SK-N-DZ (cell line): ENCODE results near the gene CELSR1.

ENCODE experiments used
- DNase-seq: peaks from one replicate; pipeline ENCODE4 v3.0.0-alpha.2; 2015; ENCODE audit warnings: low spot score

CELSR1 gene

DNA sequence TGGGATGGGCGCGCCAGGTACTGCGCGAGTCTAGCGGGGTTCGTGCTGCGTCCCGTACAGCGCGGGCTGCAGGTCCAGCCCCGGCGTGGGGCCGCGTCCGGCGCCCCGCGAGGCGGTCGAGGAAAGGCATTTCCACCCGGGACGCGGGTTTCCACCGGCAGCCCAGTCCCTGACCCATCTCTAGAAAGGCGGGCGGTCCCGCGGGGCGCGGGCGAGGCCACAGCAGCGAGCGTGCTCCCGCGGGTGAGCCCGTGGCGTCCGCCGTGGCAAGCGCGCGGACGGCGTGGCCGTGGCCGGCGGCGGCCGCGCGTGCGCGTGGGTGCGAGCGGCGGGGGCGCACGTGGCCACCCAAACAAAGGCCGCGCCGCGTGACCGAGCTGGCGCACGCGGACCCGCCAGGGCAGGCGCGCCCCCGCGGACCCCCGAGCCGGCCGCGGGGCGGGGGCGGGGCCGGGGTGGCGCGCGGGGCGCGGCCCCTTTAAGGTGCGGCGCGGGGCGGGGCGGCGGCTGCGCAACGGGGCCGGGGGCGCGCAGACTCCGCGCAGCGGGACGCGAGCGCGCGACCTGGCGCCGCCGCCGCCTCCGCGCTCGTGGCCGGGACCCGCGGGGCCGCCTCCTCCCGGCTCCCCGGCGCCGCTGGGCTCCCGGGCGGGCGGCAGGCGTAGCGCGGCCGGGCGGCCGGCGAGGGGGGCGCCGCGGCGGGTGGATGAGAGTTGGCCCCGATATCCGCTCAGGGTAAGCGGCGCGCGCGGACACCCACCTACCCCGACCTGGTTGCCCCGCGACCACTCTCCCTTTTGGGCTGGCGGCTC, 39.3 kb upstream of the CELSR1 start:
- DNase-seq = no peak

DNA sequence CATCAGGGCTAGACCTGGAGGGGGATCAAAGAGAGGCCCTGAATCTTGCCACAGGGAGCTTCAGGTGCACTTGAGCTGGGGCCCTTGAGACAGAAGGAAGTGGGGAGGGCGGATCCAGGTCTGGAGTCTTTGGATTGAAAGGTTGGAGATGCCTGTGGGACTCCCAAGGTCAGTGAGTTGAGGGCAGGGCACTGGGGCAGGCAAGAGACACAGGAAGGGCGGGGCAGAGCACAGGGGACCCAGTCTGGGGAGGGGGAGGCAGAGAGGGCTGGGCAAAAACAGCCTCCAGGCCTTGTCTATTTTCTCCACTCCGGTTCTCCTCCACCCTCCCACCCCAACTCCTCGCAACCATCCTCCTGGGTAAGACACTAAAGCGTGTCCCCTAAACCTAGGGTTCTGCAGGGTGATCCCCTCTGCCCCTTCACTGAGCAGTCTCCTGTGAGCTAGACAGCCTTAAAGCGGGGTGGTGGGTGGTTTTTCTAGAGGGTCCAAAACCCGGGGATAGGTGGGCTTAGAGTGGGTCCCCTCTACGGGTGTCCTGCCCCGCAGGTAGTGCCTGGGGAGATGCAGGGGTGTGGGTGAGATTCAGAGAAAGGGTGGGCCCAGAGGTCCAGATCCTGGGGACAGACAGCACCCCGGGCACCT, 38.6 kb upstream of the CELSR1 start:
- no peak for DNase-seq

DNA sequence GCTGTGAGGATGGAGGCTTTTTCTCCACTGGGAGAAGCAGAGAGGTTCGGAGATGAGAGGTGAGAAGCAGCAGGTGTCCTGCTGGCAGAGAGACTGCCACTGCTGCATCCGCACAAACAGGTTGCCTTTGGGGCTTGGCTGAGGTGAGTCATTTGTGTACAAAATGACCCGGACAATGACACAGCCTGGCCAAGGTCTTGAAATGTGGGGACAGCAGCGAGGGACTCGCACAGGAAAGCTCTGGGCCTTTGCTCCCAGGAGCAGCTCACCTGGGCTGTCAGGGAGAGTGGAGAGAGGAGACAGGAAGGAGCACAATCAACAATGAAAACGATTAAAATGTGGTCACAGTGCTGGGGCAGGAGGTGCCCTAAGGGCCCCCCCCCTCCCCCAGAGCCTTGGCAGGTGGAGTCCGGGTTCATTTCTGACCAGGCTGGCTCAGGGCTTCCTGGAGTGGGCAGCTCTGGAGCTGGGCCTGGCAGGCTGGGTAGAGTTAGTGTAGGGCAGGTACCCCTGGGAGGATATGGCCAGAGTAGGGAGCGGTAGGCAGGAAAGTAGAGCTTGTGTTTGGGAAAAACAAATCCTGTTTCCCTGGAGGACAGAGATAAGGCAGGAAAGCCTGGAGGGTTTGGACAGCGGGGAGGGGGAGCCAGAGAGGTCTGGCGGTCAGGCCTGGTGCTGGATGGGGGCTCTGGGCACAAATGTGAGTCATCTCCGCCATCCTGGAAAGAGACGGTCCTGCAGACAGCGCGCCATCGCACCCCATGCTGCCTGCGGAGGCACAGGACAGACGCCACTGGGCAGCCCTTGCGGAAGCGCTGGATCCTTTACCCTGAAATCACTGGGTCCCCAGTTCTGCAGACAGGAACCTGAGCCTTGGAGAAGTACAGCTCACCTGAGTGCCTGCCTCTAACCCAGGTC, 37.8 kb upstream of the CELSR1 start:
- no peak for DNase-seq

DNA sequence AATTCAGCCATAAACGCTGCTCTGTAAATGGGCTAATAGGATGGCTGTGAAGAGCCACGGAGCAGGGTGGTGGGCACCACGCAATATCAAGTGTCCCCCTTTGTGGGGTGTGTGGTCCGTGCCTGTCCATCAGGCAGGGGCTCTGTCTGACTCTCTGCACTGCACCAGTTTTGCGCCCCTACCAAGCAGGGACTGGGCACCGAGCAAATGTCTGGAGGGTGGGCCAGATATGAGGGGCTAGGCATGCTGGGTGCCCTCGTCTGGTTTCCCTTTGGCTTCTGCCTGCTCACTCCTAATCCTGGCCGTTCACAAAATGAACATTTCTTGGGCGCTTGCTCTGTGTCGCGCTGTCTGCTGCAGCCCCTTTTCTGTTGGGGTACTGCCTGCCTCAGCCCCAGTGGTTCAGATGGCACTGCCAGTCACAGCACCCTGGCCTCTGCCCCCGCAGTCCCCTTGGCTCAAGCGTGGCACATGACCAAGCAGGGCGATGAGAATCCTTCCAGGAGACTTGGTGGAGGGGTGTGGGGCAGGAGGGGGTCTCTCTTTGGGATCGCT, 37.1 kb upstream of the CELSR1 start:
- DNase-seq = no peak

DNA sequence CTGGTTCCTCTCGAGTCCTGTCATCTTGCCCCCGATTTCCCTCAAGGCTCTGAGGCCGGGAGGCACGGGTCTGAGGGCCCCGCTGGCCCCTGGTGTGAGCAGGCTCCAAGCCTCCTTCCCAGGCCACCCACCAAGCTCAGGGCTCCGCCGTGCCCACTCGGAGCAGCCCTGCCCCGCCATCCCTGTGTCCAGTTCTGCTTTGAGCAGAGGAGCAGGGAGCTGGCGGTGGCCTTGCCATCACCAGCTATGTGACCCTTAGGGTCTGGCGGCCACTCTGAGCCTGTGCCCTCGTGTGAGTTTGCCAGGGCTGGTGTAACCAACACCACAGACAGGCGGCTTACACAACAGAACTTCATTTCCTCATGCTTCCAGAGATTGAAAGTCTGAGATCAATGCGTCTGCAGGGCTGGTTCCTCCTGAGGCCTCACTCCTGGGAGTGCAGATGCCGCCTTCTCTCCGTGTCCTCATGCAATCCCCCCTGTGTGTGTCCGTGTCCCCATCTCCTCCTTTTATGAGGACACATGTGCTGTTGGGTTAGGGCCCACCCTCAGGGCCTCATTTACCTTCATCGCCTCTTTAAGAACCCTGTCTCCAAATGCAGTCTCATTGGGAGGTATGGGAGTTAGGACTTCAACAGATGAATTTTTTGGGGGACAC, 36.5 kb upstream of the CELSR1 start:
- no peak for DNase-seq

DNA sequence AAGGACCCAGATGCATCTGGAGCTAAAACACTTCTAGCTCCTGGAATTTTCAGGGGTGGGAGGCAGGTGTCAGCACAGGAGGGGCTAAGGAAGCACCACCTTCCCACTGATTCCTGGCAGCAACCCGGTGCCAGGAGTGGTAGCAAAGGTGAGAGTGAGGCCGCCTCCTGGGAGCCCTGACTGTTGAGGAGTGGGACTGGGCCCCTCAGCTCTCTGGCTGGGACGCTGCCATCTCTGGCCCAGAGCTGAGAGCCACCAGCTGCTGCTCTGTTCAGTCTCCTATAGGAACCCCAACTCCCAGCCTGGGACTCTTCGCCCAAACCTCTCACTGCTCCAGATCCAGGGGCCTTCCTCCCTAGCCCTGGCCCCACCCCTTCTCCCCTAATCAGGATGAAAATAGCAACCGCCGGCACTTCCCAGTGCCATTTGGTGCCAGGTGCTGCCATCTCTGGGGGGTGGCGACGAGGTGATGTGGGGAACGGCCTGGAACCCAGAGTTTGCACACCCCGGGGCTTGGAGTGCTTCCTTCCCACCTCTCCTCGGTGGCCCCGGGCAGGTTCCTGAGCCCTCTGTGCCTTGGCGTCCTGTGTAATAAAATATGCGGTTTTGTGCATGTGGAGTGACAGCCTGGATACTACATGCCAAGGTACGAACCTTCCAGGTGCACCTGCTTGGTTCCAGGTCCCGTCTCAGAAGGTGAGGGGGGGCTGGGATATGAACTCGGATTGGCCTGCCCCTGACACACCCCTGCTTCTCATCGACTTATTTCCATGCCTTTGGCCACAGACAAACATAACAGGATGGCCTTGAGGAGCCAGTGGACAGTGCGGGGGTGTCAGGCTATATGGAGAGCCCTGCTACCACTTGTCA, 35.7 kb upstream of the CELSR1 start:
- DNase-seq = no peak

DNA sequence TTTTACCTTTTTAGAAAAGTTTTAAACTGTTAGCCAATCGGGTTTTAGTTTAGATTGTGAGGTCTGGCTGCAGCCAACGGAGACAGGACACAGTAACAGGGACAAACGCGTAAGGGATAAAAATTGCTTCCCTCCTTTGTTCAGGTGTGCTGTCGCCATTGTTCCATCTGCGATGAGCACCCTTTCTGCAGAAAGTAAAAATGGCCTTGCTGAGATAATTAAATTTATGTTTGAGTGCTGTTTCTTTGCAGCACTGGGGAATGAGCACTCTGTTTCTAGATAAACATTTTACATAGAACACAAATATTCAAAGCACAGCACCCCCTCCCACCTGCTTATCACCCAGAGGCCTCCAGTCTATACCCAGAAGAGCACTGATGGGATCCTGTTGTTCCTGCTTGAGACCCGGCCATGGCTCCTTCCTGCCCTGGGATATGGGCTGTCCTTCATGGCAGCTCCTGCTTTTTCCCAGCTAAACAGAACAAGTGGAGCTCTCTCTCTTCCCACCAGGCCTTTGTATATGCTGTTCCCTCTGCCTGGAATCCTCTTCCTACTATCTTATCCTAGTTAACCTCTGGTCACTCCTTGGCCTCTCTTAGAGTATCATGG, 34.3 kb upstream of the CELSR1 start:
- no peak for DNase-seq

DNA sequence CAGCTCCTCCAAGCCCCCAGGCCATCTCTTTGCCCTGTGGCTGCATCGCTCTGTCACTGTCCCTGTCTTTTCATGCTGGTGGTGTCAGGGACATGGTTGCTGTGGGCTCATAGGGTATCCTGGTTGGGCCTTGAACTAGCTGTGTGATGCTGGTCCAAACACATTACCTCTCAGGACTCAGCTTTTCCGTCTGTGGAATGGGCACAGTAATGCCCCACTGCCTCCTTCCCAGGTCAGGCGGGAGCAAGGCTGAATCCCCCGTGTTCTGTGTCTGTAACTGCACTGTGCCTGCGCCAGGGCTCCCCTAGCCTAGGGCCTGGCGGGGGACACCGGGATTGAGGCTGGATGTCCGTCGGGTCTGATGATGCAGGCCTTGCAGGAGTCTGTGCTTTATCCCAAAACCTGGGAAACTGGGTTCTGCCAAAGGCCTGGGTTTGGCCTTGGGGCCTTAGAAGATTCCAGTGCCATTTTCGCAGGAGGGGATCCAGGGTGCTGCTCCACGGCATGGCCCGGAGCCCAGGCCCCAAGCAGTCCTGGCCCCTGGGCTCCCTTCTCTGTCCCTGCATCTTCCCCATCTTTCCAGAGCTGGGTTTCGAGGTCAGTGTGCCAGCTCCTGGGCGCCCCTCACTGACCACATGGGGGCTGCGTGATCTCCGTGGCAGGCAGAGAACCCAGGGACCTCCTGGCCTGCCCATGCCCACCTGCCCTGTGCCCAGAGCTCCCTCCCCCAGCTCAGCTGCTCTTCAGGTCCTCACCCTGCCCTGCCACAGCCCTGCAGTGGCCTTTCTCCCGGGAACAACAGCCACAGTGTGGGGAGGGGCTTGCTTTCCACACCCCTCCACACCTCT, 32.7 kb upstream of the CELSR1 start:
- DNase-seq = no peak

DNA sequence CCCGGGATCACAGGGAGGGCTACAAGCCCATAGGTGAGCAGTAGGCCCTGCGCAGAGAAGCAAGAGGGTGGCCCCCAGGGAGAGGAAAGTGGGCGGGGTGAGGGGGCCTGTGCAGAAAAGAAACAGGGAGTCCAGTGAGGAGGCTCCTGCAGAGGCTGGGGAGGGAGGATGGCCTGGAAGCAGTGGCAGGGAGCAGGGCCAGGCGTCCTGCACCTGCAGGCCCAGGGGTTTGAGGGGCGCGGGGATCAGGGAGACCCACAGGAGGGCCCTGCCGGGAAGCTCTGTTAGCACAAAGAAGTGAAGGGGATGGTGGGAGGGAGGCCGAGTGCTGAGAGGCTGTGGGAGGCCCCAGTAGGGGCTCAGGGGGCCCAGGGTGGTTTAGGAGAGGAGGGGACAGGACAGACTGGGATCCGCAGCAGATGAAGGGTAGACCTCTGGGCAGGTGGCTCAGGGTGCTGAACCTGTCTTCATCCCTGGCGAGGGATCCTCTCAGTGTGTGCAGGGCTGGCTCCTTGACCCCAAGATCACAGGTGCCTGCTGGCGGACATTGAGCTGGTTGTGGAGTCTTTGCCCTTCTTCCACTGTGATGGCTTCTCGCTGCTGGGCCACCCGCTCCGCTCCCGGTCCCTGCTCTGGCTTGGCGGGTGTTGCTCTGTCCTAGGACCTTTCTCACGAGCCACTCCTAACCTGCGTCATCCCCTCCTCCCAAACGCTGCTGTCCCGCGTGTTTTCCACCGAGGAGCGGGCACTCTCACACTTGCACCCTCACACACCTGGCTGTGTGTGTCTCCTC, 31.8 kb upstream of the CELSR1 start:
- DNase-seq = no peak

DNA sequence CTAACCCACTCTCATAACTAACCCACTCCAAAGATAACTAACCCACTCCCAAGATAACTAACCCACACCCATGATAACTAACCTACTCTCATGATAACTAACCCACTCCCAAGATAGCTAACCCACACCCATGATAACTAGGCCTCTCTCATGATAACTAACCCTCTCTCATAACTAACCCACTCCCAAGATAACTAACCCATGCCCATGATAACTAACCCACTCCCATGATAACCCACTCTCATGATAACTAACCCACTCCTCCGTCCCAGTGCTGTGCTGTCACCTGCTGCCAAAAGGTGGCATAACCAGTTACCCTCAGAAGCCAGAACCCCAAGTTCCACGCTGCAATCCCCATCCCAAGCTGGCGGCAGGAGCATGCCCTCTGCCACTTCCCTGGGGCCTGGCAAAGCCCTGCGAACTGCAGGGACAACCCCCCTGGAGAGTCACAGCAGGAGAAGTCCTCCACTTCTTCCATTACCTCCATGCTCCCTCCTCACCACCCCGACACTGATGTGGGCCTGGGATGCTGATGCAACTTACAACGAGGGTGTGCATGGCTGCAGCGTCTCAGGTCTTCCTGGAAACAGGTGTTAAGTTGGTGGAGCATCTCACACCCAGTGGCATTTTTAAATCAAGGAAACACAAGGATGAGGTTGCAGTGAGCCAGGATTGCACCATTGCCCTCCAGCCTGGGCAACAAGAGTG, 30.8 kb upstream of the CELSR1 start:
- peak; percentile 43 for DNase-seq

DNA sequence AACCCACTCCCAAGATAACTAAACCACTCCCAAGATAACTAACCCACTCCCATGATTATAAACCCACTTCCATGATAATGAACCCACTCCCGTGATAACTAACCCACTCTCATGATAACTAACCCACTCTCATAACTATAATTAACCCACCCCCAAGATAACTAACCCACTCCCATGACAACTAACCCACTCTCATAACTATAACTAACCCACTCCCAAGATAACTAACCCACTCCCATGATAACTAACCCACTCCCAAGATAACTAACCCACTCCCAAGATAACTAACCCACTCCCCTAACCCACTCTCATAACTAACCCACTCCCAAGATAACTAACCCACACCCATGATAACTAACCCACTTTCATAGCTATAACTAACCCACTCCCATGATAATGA, 30.1 kb upstream of the CELSR1 start:
- no peak for DNase-seq

DNA sequence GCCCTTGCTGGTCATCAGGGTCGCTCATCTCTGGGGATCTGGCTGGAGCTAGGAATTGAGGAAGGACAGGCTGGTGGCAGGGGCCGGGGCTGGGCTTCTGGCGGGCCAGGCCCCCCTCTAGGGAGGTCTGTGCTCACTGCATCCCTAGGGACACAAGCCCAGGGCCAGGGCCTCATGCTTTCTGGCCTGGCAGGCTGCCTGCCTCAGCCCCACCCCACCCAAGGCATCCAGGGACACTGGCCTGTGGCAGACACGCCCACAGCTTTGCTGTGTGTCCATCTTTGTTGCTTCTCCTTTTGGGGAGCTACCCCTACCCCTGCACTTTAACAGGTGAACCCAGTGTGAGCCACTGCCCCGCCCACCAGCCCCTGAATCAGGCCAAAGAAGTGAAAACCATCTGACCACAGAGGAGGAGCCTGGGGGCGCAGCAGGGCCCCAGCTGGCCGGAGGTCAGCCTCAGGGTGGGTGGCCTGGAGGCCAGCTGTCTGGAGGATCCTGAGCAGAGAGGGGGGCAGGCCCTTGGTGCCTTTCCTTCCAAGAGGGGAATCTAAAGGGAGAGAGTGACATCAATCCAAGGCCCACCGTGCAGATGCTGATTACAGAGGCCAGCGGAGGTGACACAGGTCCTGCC, 26.8 kb upstream of the CELSR1 start:
- no peak for DNase-seq

DNA sequence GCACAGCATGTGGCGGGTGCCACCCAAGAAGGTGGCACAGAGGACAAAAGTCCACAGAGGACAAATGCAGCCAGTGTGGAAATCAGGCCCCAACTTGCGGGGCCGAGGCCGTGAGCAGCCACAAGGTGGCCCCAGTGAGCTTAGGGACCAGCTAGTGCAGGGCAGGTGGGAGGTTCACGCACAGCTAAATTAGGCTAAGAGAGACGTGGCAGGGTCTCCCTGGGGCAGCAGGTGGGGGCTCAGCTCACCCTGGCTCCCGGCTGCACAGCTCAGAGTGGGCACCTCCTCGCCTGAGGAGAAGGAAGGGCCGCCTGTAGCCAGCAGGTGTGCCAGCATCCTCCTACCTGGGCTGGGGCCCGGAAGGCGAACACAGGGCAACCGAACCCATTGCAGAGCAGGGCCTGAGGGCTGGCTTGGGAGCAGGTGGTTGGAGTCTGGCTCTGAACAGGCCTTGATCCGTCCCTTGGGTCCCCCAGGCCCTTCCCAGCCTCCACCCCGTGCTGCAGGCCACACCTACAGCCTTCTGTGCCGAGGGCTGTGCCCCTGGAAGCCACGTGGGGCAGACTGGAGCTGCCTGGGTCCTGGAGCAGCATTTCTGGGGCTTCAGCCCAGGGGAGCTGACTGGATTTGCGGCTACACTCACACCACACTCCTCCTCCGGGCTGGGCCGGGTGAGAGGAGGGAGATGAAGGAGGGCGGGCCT, 26.1 kb upstream of the CELSR1 start:
- peak; percentile 96 for DNase-seq

DNA sequence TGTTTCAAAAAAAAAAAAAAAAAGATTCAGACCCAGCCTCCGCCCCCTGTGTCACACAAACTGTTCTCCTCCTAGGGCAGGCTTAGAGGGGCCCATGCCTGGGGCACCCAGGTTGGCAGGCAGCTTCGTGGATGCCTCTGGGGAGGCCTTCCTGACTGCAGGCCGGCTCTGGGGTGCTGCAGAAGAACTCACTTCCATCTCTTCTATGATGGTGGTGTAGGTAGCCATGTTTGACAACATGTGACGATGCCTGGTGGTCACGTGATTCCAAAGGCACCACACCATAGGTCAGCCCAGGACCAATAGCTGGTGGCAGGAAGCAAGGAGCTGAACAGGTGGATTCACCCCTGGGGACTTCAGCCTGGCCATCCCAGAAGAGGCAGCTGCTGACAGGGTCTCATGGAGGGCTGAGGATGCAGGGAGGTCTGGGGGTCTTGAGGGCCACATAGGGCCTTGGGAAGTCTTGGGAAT, 24.1 kb upstream of the CELSR1 start:
- peak; percentile 92 for DNase-seq

DNA sequence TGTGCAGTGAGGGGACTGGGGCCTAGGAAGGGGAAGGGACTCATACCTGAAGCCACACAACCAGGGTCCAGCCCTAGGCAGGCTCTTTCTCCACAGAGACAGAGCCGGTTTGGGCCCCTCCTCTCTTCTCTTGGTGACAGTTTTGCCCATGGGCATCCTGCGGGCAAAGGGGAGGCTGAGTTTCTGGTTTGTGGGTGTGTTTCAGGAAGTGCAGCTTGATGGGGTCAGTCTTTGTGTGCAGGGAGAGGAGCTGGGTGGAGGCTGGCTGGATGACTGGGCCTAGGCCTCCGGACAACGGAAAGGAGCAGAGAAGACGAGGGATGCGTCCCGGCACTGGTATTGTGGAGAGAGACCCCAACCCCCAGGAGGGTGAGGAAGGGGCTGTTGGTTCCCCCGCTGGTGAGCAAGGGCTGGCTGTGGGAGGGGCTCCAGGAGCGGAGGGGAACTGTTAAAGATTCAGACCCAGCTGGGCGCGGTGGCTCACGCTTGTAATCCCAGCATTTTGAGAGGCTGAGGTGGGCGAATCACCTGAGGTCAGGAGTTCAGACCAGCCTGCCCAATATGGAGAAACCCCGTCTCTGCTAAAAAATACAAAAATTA, 23.4 kb upstream of the CELSR1 start:
- DNase-seq = no peak
